ENCODE results near the gene ITGBL1. TPM values are rescaled to one million over a fixed set of nuclear protein-coding genes. Genes with fewer than 3 reads are reported as not detected.

Gene ITGBL1
- total RNA-seq, 1 experiment from 2014 or later = 0.22 TPM

GRCh38 chr13:101763191-101763590 lies 310.7 kb downstream of the ITGBL1 start:
- CTCF ChIA-PET = no interaction called here
- peaks cover 4% of the 10 kb centered on the region for H3K36me3 Mint-ChIP-seq
- peaks cover 8% of the 10 kb centered on the region for H3K9me3 Mint-ChIP-seq

More at GRCh38 chr13:101763191-101763590, 310.7 kb downstream of the ITGBL1 start:
- no peak for DNase-seq (ENCODE audit: low spot score)
- Mint-ChIP-seq H3K4me3 (no peak overlapping the region), H3K27me3 (ENCODE audit: low read depth) (no peaks in the 10 kb centered on the region), H3K4me1 (peaks cover 30% of the 10 kb centered on the region), H3K27ac (no peak overlapping the region)
- POLR2A ChIA-PET = no interaction called here
- no peak for ATAC-seq
- TF ChIP-seq ZNF317 (CRISPR knock-in tag; IDR thresholded peaks at IDR 0.05; ENCODE audit: borderline replicate concordance, low read depth) = no peak
- TF ChIP-seq FOXP4 (CRISPR knock-in tag; IDR thresholded peaks at IDR 0.05) = no peak
- TF ChIP-seq ZNF138 (CRISPR knock-in tag; conservative IDR thresholded peaks at IDR 0.05) = no peak
- TF ChIP-seq KAT7 (CRISPR knock-in tag; IDR thresholded peaks at IDR 0.05; ENCODE audit: borderline replicate concordance) = no peak
- TF ChIP-seq GABPB1 (CRISPR knock-in tag; IDR thresholded peaks at IDR 0.05) = no peak
- TF ChIP-seq, protein P1, sequence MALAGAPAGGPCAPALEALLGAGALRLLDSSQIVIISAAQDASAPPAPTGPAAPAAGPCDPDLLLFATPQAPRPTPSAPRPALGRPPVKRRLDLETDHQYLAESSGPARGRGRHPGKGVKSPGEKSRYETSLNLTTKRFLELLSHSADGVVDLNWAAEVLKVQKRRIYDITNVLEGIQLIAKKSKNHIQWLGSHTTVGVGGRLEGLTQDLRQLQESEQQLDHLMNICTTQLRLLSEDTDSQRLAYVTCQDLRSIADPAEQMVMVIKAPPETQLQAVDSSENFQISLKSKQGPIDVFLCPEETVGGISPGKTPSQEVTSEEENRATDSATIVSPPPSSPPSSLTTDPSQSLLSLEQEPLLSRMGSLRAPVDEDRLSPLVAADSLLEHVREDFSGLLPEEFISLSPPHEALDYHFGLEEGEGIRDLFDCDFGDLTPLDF (CRISPR knock-in tag; IDR thresholded peaks at IDR 0.05) = no peak
- no peak for TF ChIP-seq ZBTB43 (CRISPR knock-in tag; IDR thresholded peaks at IDR 0.05)
- TF ChIP-seq USF1 (CRISPR knock-in tag; IDR thresholded peaks at IDR 0.05) = no peak
- TF ChIP-seq JUN (CRISPR knock-in tag; IDR thresholded peaks at IDR 0.05) = no peak
- TF ChIP-seq, protein P2, sequence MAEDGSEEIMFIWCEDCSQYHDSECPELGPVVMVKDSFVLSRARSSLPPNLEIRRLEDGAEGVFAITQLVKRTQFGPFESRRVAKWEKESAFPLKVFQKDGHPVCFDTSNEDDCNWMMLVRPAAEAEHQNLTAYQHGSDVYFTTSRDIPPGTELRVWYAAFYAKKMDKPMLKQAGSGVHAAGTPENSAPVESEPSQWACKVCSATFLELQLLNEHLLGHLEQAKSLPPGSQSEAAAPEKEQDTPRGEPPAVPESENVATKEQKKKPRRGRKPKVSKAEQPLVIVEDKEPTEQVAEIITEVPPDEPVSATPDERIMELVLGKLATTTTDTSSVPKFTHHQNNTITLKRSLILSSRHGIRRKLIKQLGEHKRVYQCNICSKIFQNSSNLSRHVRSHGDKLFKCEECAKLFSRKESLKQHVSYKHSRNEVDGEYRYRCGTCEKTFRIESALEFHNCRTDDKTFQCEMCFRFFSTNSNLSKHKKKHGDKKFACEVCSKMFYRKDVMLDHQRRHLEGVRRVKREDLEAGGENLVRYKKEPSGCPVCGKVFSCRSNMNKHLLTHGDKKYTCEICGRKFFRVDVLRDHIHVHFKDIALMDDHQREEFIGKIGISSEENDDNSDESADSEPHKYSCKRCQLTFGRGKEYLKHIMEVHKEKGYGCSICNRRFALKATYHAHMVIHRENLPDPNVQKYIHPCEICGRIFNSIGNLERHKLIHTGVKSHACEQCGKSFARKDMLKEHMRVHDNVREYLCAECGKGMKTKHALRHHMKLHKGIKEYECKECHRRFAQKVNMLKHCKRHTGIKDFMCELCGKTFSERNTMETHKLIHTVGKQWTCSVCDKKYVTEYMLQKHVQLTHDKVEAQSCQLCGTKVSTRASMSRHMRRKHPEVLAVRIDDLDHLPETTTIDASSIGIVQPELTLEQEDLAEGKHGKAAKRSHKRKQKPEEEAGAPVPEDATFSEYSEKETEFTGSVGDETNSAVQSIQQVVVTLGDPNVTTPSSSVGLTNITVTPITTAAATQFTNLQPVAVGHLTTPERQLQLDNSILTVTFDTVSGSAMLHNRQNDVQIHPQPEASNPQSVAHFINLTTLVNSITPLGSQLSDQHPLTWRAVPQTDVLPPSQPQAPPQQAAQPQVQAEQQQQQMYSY (CRISPR knock-in tag; IDR thresholded peaks at IDR 0.05) = no peak
- TF ChIP-seq PREB (CRISPR knock-in tag; IDR thresholded peaks at IDR 0.05; ENCODE audit: borderline replicate concordance) = no peak
- no peak for TF ChIP-seq SMAD3 (CRISPR knock-in tag; IDR thresholded peaks at IDR 0.05; ENCODE audit: borderline replicate concordance)
- TF ChIP-seq ZNF671 (CRISPR knock-in tag; IDR thresholded peaks at IDR 0.05) = no peak
- TF ChIP-seq AR (CRISPR knock-in tag; IDR thresholded peaks at IDR 0.05) = no peak
- no peak for TF ChIP-seq ZNF219 (CRISPR knock-in tag; IDR thresholded peaks at IDR 0.05; ENCODE audit: borderline replicate concordance)
- TF ChIP-seq CREM (CRISPR knock-in tag; IDR thresholded peaks at IDR 0.05) = no peak
- no peak for TF ChIP-seq ZNF281 (CRISPR knock-in tag; IDR thresholded peaks at IDR 0.05)
- no peak for TF ChIP-seq NFATC4 (CRISPR knock-in tag; IDR thresholded peaks at IDR 0.05)
